ENCODE data around the gene PDIA3. TPM values are rescaled to one million over a fixed set of nuclear protein-coding genes. Genes with fewer than 3 reads are reported as not detected.

The PDIA3 gene
- total and polyA plus RNA-seq, 2 donors (not counting 3 experiments of a cell fraction or from before 2014, with no cell fraction given), result 140 to 857 TPM

GRCh38 chr15:43751885-43752284 lies 5.6 kb downstream of the PDIA3 start:
- no peak for DNase-seq (ENCODE audit: low read depth, low spot score)
- Histone ChIP-seq H3K27me3 (ENCODE audit: control insufficient read depth in 2 of 2, insufficient read depth in 2 of 2, low read length in 2 of 2) (no peaks in the 10 kb centered on the region), H3K79me2 (ENCODE audit: control insufficient read depth, insufficient read depth, low read length) (peaks cover 94% of the 10 kb centered on the region), H2AFZ (ENCODE audit: low read depth, low read length) (no peak overlapping the region), H3K9me3 (replicated peaks; ENCODE audit: control insufficient read depth, insufficient read depth, low read length) (no peaks in the 10 kb centered on the region), H3K9ac (replicated peaks; ENCODE audit: extremely low read depth, insufficient read depth, low read length) (no peak overlapping the region), H3K4me1 (ENCODE audit: control insufficient read depth, extremely low read depth, insufficient read depth, low read length) (peaks cover 4% of the 10 kb centered on the region), H3K4me3 (replicated peaks in 1 of 3; ENCODE audit: insufficient read depth in 1 of 3, low read depth in 1 of 3, low read length in 3 of 3) (no peak overlapping the region), H3K9me1 (replicated peaks; ENCODE audit: control insufficient read depth, extremely low read depth, insufficient read depth, low read length) (no peaks in the 10 kb centered on the region), H3K27ac (ENCODE audit: insufficient read depth, low read depth, low read length) (no peak overlapping the region), H3K36me3 (ENCODE audit: control insufficient read depth in 2 of 2, extremely low read depth in 1 of 2, insufficient read depth in 2 of 2, low read length in 2 of 2) (peaks cover 7 to 23% of the 10 kb centered on the region in 2 experiments), H3K4me2 (ENCODE audit: insufficient read depth, low read length) (no peak overlapping the region), H4K20me1 (replicated peaks; ENCODE audit: control insufficient read depth, extremely low read depth, insufficient read depth, low read length) (peaks cover 14% of the 10 kb centered on the region)
- no TSS peak for BruUV-seq (replicated peaks)
- CTCF ChIA-PET, result interaction anchor here (1.0 kb wide), 1 partner anchor 25 kb away, joined by 4 read pairs; the partner anchor contains the start of gene ELL3
- dilution Hi-C loops (cut with MboI; ENCODE audit: extremely low pct_ligation_motif_present, low sequenced_read_pairs) (no loop called here), intact Hi-C loops (cut with micrococcal nuclease) (no loop called here)
- no peak for TF ChIP-seq FOS (IDR thresholded peaks at IDR 0.05; ENCODE audit: borderline replicate concordance, insufficient read depth, low read length)
- no peak for TF ChIP-seq JUN (IDR thresholded peaks at IDR 0.05; ENCODE audit: borderline replicate concordance, insufficient read depth, insufficient read length, low read depth)
- no peak for TF ChIP-seq POLR2AphosphoS5 (IDR thresholded peaks at IDR 0.05; ENCODE audit: insufficient read depth, low read depth, low read length)
- no peak for TF ChIP-seq CTCF (IDR thresholded peaks at IDR 0.05; ENCODE audit: extremely low read depth in 1 of 2, insufficient read depth in 1 of 2, low read depth in 1 of 2, low read length in 2 of 2)
- no peak for TF ChIP-seq EZH2 (IDR thresholded peaks at IDR 0.05; ENCODE audit: borderline replicate concordance, low read depth, low read length, severe bottlenecking)
- TF ChIP-seq MAX (IDR thresholded peaks at IDR 0.05; ENCODE audit: insufficient read depth, insufficient read length), result no peak
- TF ChIP-seq POLR2A (IDR thresholded peaks at IDR 0.05; ENCODE audit: low read depth, low read length), result no peak
- TF ChIP-seq GATA2 (IDR thresholded peaks at IDR 0.05; ENCODE audit: insufficient read depth, insufficient read length, low read depth, low read length), result no peak
- no peak for TF ChIP-seq MYC (IDR thresholded peaks at IDR 0.05; ENCODE audit: low read depth, low read length)
- FAIRE-seq, result no peak
- POLR2A ChIA-PET, result no interaction called here
